ENCODE measurements around the gene ST6GALNAC3. TPM values are rescaled to one million over a fixed set of nuclear protein-coding genes. Genes with fewer than 3 reads are reported as not detected.

The ST6GALNAC3 gene
- total and polyA plus RNA-seq, 2 experiments from 2014 or later = 29.4 to 33.3 TPM

DNA sequence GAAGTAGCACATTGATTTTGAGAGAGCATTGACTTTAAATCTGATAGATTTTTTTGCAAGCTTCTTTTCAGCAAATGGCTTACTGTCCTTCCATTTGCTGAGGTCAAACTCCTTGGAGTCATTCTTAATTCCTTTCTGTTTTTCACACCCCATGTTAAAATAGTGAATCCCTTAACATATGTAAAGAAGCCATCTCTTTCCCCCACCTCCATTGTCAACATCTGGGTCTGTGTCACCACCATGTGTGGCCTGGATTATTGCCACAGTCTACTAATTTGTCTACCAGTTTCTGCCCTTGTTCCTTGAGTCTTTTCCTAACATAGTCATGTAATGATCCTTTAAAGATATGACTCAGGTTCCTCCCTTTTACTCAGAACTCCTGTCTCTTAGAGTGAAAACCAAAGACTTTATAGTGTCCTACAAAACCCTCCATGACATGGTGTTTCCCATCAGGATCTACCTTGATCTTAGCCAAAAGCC, 104.7 kb downstream of the ST6GALNAC3 start:
- no peaks in the 10 kb centered on the region for H3K36me3 ChIP-seq (replicated peaks; ENCODE audit: insufficient read depth, low read depth)
- H3K79me2 ChIP-seq = peaks cover 5% of the 10 kb centered on the region
- H3K27me3 ChIP-seq = no peaks in the 10 kb centered on the region

DNA sequence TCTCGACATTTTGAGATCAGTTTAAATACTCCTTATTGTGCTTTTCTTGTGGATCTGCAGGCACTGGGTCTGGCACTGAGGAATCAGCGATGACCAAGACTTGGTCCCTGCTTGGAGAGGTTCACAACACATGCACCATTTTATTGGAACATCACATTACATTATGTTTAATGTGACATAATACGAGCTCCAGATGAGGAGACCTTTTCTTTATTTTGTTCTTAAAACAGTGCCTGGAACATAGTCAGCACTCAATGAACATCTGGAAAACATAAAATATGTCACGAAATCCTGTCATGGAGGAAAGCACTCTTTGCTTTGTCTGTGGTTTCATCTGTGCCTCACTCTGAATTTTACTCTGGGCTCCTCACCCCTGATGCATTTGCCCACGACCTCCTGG, 110.7 kb downstream of the ST6GALNAC3 start:
- no peaks in the 10 kb centered on the region for H3K79me2 ChIP-seq
- WGBS (ENCODE audit: low lambda C conversion rate, missing lambda C conversion rate) = 71% methylated on average over 5 of the region's 5 CpGs
- no peaks in the 10 kb centered on the region for H3K27me3 ChIP-seq
- no peak overlapping the region for H3K4me3 ChIP-seq
- no peaks in the 10 kb centered on the region for H3K36me3 ChIP-seq (replicated peaks; ENCODE audit: insufficient read depth, low read depth)
- H3K4me2 ChIP-seq = no peak overlapping the region
- H4K20me1 ChIP-seq (ENCODE audit: insufficient read depth, poor library complexity, severe bottlenecking) = no peaks in the 10 kb centered on the region
- no peak overlapping the region for H2AFZ ChIP-seq
- no peak overlapping the region for H3K27ac ChIP-seq
- H3K4me1 ChIP-seq (ENCODE audit: insufficient read depth) = no peaks in the 10 kb centered on the region
- no peaks in the 10 kb centered on the region for H3K9me2 ChIP-seq (replicated peaks; ENCODE audit: insufficient read depth)
- no peak for DNase-seq (ENCODE audit: low spot score)
- no peaks in the 10 kb centered on the region for H3K9me3 ChIP-seq (ENCODE audit: low read depth)
- TF ChIP-seq EZH2phosphoT487 (IDR thresholded peaks at IDR 0.05; ENCODE audit: low read depth, severe bottlenecking, unreplicated experiment) (no peak), EZH2 (IDR thresholded peaks at IDR 0.05; ENCODE audit: borderline replicate concordance) (no peak)
- TF ChIP-seq, protein P1, sequence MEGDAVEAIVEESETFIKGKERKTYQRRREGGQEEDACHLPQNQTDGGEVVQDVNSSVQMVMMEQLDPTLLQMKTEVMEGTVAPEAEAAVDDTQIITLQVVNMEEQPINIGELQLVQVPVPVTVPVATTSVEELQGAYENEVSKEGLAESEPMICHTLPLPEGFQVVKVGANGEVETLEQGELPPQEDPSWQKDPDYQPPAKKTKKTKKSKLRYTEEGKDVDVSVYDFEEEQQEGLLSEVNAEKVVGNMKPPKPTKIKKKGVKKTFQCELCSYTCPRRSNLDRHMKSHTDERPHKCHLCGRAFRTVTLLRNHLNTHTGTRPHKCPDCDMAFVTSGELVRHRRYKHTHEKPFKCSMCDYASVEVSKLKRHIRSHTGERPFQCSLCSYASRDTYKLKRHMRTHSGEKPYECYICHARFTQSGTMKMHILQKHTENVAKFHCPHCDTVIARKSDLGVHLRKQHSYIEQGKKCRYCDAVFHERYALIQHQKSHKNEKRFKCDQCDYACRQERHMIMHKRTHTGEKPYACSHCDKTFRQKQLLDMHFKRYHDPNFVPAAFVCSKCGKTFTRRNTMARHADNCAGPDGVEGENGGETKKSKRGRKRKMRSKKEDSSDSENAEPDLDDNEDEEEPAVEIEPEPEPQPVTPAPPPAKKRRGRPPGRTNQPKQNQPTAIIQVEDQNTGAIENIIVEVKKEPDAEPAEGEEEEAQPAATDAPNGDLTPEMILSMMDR (IDR thresholded peaks at IDR 0.05; ENCODE audit: poor library complexity) = no peak

More for the DNA sequence above, 104.7 kb downstream of the ST6GALNAC3 start:
- Histone ChIP-seq H2AFZ (no peak overlapping the region), H3K9me3 (ENCODE audit: low read depth) (no peaks in the 10 kb centered on the region), H3K4me3 (no peak overlapping the region), H3K4me1 (ENCODE audit: insufficient read depth) (no peaks in the 10 kb centered on the region), H3K27ac (no peak overlapping the region), H4K20me1 (ENCODE audit: insufficient read depth, poor library complexity, severe bottlenecking) (no peaks in the 10 kb centered on the region), H3K9me2 (replicated peaks; ENCODE audit: insufficient read depth) (no peaks in the 10 kb centered on the region), H3K4me2 (no peak overlapping the region)
- DNase-seq (ENCODE audit: low spot score) = no peak
- no peak for TF ChIP-seq EZH2phosphoT487 (IDR thresholded peaks at IDR 0.05; ENCODE audit: low read depth, severe bottlenecking, unreplicated experiment)
- TF ChIP-seq EZH2 (IDR thresholded peaks at IDR 0.05; ENCODE audit: borderline replicate concordance) = no peak
- TF ChIP-seq, protein P1 (IDR thresholded peaks at IDR 0.05; ENCODE audit: poor library complexity) = no peak

DNA sequence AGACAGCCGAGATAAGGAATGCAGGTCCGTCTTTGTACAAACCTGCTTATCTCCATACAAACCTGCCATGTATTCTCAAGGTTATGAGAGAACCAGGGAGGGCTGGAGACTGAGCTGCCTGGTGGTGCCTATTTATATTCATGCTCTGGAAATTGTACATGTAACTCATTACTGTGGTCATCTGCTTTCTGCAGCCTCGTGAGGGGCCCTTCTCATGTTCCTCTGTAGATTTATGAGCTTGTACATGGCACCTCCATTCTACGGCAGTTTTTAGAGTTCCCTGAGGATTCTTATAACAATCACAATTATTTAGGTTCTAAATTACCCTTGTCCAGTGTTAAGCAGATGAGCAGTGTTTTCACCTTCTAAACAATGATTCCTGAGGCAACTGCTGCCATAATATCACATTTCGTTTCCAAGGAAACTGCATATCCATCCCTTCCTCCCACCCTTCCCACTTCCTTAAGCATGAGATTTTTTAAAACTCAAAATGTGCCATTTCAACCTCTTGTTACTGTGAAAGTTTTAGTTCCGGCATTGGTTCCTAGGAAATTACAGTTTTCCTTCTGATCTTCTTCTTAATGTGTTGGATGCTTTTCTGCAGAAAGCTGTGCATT, 112.1 kb downstream of the ST6GALNAC3 start:
- H4K20me1 ChIP-seq (ENCODE audit: insufficient read depth, poor library complexity, severe bottlenecking) = no peaks in the 10 kb centered on the region
- H3K27me3 ChIP-seq = no peaks in the 10 kb centered on the region
- no peak for DNase-seq (ENCODE audit: low spot score)
- TF ChIP-seq EZH2phosphoT487 (IDR thresholded peaks at IDR 0.05; ENCODE audit: low read depth, severe bottlenecking, unreplicated experiment) (no peak), EZH2 (IDR thresholded peaks at IDR 0.05; ENCODE audit: borderline replicate concordance) (no peak)
- TF ChIP-seq, protein P1 (IDR thresholded peaks at IDR 0.05; ENCODE audit: poor library complexity) = no peak
- H3K27ac ChIP-seq = no peak overlapping the region
- H3K79me2 ChIP-seq = no peaks in the 10 kb centered on the region
- H3K9me2 ChIP-seq (replicated peaks; ENCODE audit: insufficient read depth) = no peaks in the 10 kb centered on the region
- H3K4me2 ChIP-seq = no peak overlapping the region
- H3K36me3 ChIP-seq (replicated peaks; ENCODE audit: insufficient read depth, low read depth) = no peaks in the 10 kb centered on the region
- 78% methylated on average over 6 of the region's 6 CpGs for WGBS (ENCODE audit: low lambda C conversion rate, missing lambda C conversion rate)
- no peak overlapping the region for H2AFZ ChIP-seq
- H3K9me3 ChIP-seq (ENCODE audit: low read depth) = no peaks in the 10 kb centered on the region
- H3K4me1 ChIP-seq (ENCODE audit: insufficient read depth) = no peaks in the 10 kb centered on the region
- no peak overlapping the region for H3K4me3 ChIP-seq

Measured in hepatocyte (in vitro differentiated cells).